HEK293 (cell line): Measurements from ENCODE around the gene RAB44.
A peak's percentile ranks its signal among the peaks of the same experiment; 100 is the strongest.

Experiments used
- GLI2 ChIP-seq: fragments of 450-650 bp; formaldehyde crosslinking; IDR thresholded peaks from 2 replicates; pipeline ENCODE4; 2017; ENCODE audit warnings: missing biosample characterization, missing genetic modification characterization, low read depth, borderline replicate concordance
- RBAK ChIP-seq: fragments of 450-650 bp; formaldehyde crosslinking; IDR thresholded peaks from 2 replicates; pipeline ENCODE4 v1.5.1; 2016; ENCODE audit warnings: missing biosample characterization, missing genetic modification characterization
- SETDB1 ChIP-seq: IDR thresholded peaks from one replicate; pipeline ENCODE4 v1.6.1; 2017; ENCODE audit warnings: mild to moderate bottlenecking, low read length, moderate library complexity, mixed read lengths; ENCODE audit not compliant: insufficient read length
- SP2 ChIP-seq: fragments of 450-650 bp; formaldehyde crosslinking; IDR thresholded peaks from 2 replicates; pipeline ENCODE4 v1.5.1; 2016; ENCODE audit warnings: missing biosample characterization, missing genetic modification characterization
- SP7 ChIP-seq: fragments of 450-650 bp; formaldehyde crosslinking; IDR thresholded peaks from 2 replicates; pipeline ENCODE4 v1.5.1; 2016; ENCODE audit warnings: missing biosample characterization, missing genetic modification characterization
- YY2 ChIP-seq: fragments of 450-650 bp; formaldehyde crosslinking; IDR thresholded peaks from 2 replicates; pipeline ENCODE4 v1.5.1; 2016; ENCODE audit warnings: missing biosample characterization, missing genetic modification characterization
- ZBTB20 ChIP-seq: fragments of 450-650 bp; formaldehyde crosslinking; IDR thresholded peaks from 2 replicates; pipeline ENCODE4 v1.5.1; 2016; ENCODE audit warnings: missing biosample characterization, missing genetic modification characterization
- ZBTB8A ChIP-seq: fragments of 450-650 bp; formaldehyde crosslinking; IDR thresholded peaks from 2 replicates; pipeline ENCODE4 v1.5.1; 2016; ENCODE audit warnings: missing biosample characterization, missing genetic modification characterization
- ZFP3 ChIP-seq: fragments of 450-650 bp; formaldehyde crosslinking; IDR thresholded peaks from 2 replicates; pipeline ENCODE4 v1.5.1; 2016; ENCODE audit warnings: low read depth, missing biosample characterization, missing genetic modification characterization
- ZNF10 ChIP-seq: fragments of 450-650 bp; formaldehyde crosslinking; IDR thresholded peaks from 2 replicates; pipeline ENCODE4 v1.5.1; 2017; ENCODE audit warnings: missing biosample characterization, missing genetic modification characterization
- ZNF146 ChIP-seq: fragments of 450-650 bp; formaldehyde crosslinking; IDR thresholded peaks from 2 replicates; pipeline ENCODE4 v1.5.1; 2016; ENCODE audit warnings: missing biosample characterization, missing genetic modification characterization
- ZNF214 ChIP-seq: fragments of 450-650 bp; formaldehyde crosslinking; IDR thresholded peaks from 2 replicates; pipeline ENCODE4 v1.5.1; 2017; ENCODE audit warnings: missing biosample characterization, mild to moderate bottlenecking, missing genetic modification characterization, borderline replicate concordance
- ZNF223 ChIP-seq: fragments of 450-650 bp; formaldehyde crosslinking; IDR thresholded peaks from 2 replicates; pipeline ENCODE4 v1.5.1; 2016; ENCODE audit warnings: missing biosample characterization, missing genetic modification characterization
- ZNF266 ChIP-seq: fragments of 450-650 bp; formaldehyde crosslinking; IDR thresholded peaks from 2 replicates; pipeline ENCODE4 v1.5.1; 2016; ENCODE audit warnings: missing biosample characterization, missing genetic modification characterization, low read depth
- ZNF324 ChIP-seq: fragments of 450-650 bp; formaldehyde crosslinking; IDR thresholded peaks from 2 replicates; pipeline ENCODE4 v1.5.1; 2016; ENCODE audit warnings: missing biosample characterization, missing genetic modification characterization
- ZNF558 ChIP-seq: fragments of 450-650 bp; formaldehyde crosslinking; IDR thresholded peaks from 2 replicates; pipeline ENCODE4 v1.5.1; 2016; ENCODE audit warnings: missing biosample characterization, missing genetic modification characterization
- ZNF629 ChIP-seq: fragments of 450-650 bp; formaldehyde crosslinking; IDR thresholded peaks from 2 replicates; pipeline ENCODE4 v1.5.1; 2017; ENCODE audit warnings: missing biosample characterization, missing genetic modification characterization
- ZNF677 ChIP-seq: fragments of 450-650 bp; IDR thresholded peaks from 2 replicates; pipeline ENCODE4 v1.5.0; 2018; ENCODE audit warnings: missing biosample characterization, mild to moderate bottlenecking, missing genetic modification characterization, moderate library complexity
- ZNF768 ChIP-seq: fragments of 450-650 bp; formaldehyde crosslinking; IDR thresholded peaks from 2 replicates; pipeline ENCODE4 v1.5.1; 2018; ENCODE audit warnings: missing biosample characterization, mild to moderate bottlenecking, missing genetic modification characterization
- ZNF837 ChIP-seq: fragments of 450-650 bp; formaldehyde crosslinking; IDR thresholded peaks from 2 replicates; pipeline ENCODE4 v1.5.1; 2016; ENCODE audit warnings: missing biosample characterization, missing genetic modification characterization
- TF ChIP-seq, protein P1 (sequence below): fragments of 450-650 bp; formaldehyde crosslinking; IDR thresholded peaks from 2 replicates; pipeline ENCODE4 v1.5.1; 2016; ENCODE audit warnings: missing biosample characterization, missing genetic modification characterization
- TF ChIP-seq, protein P2 (sequence below): fragments of 450-650 bp; formaldehyde crosslinking; IDR thresholded peaks from 2 replicates; pipeline ENCODE4 v1.5.1; 2016; ENCODE audit warnings: missing biosample characterization, missing genetic modification characterization
- TF ChIP-seq, protein P3 (sequence below): fragments of 450-650 bp; formaldehyde crosslinking; IDR thresholded peaks from 2 replicates; pipeline ENCODE4 v1.5.1; 2016; ENCODE audit warnings: missing biosample characterization, missing genetic modification characterization
- TF ChIP-seq, protein P4 (sequence below): fragments of 450-650 bp; formaldehyde crosslinking; IDR thresholded peaks from 2 replicates; pipeline ENCODE4 v1.5.1; 2016; ENCODE audit warnings: missing biosample characterization, missing genetic modification characterization
- TF ChIP-seq, protein P5 (sequence below): fragments of 450-650 bp; formaldehyde crosslinking; IDR thresholded peaks from 2 replicates; pipeline ENCODE4 v1.5.1; 2016; ENCODE audit warnings: missing biosample characterization, missing genetic modification characterization
- TF ChIP-seq, protein P6 (sequence below): fragments of 450-650 bp; formaldehyde crosslinking; IDR thresholded peaks from 2 replicates; pipeline ENCODE4 v1.5.1; 2016; ENCODE audit warnings: missing biosample characterization, missing genetic modification characterization
- TF ChIP-seq, protein P7 (sequence below): fragments of 450-650 bp; formaldehyde crosslinking; IDR thresholded peaks from 2 replicates; pipeline ENCODE4 v1.5.1; 2016; ENCODE audit warnings: missing biosample characterization, missing genetic modification characterization
- TF ChIP-seq, protein P8 (sequence below): fragments of 450-650 bp; formaldehyde crosslinking; IDR thresholded peaks from 2 replicates; pipeline ENCODE4 v1.5.1; 2017; ENCODE audit warnings: missing biosample characterization, missing genetic modification characterization

RAB44 gene

DNA sequence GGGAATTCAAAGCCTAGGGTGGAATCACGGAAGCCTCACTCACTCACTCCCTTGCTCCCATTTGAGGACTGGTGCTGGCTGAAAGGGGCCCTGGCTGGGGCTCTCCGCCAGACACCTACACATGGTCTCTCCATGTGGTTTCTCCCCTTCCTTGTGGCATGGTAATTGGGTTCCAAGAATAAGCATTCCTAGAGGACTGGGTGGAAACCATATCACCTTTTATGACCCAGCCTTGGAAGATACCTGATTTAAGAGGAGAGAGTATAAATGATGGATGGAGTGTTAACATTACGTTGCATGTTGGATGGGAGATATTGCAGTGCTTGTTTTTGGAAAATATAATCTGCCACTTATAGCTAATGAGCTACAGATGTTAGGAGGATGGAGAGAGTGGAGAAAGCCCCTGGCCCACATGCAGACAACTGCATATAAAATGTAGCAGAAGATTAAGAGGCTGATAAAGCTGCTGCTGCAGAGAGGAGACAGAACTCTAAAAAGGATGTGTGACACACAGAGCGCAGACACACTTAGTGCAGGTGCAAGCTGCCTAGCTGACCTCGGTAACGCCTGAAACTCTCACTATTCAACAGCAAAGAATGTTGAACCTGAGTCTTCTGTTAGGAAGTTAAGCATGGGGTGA lies 42.4 kb upstream of the RAB44 start (continued):
- TF ChIP-seq, protein P1, sequence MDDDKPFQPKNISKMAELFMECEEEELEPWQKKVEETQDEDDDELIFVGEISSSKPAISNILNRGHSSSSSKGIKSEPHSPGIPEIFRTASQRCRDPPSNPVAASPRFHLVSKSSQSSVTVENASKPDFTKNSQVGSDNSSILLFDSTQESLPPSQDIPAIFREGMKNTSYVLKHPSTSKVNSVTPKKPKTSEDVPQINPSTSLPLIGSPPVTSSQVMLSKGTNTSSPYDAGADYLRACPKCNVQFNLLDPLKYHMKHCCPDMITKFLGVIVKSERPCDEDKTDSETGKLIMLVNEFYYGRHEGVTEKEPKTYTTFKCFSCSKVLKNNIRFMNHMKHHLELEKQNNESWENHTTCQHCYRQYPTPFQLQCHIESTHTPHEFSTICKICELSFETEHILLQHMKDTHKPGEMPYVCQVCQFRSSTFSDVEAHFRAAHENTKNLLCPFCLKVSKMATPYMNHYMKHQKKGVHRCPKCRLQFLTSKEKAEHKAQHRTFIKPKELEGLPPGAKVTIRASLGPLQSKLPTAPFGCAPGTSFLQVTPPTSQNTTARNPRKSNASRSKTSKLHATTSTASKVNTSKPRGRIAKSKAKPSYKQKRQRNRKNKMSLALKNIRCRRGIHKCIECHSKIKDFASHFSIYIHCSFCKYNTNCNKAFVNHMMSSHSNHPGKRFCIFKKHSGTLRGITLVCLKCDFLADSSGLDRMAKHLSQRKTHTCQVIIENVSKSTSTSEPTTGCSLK (tag by site-specific recombination), result no peak
- peak; percentile 92 for TF ChIP-seq SP7 (tag by site-specific recombination)
- TF ChIP-seq ZNF214 (tag by site-specific recombination), result no peak
- no peak for TF ChIP-seq ZNF677 (tag by site-specific recombination)
- no peak for TF ChIP-seq SP2 (tag by site-specific recombination)
- TF ChIP-seq, protein P2, sequence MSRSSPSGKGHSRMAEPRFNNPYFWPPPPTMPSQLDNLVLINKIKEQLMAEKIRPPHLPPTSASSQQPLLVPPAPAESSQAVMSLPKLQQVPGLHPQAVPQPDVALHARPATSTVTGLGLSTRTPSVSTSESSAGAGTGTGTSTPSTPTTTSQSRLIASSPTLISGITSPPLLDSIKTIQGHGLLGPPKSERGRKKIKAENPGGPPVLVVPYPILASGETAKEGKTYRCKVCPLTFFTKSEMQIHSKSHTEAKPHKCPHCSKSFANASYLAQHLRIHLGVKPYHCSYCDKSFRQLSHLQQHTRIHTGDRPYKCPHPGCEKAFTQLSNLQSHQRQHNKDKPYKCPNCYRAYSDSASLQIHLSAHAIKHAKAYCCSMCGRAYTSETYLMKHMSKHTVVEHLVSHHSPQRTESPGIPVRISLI, result no peak
- no peak for TF ChIP-seq ZNF629 (tag by site-specific recombination)
- no peak for TF ChIP-seq ZNF10
- no peak for TF ChIP-seq ZNF324 (tag by site-specific recombination)
- TF ChIP-seq ZNF768, result no peak
- TF ChIP-seq, protein P3, sequence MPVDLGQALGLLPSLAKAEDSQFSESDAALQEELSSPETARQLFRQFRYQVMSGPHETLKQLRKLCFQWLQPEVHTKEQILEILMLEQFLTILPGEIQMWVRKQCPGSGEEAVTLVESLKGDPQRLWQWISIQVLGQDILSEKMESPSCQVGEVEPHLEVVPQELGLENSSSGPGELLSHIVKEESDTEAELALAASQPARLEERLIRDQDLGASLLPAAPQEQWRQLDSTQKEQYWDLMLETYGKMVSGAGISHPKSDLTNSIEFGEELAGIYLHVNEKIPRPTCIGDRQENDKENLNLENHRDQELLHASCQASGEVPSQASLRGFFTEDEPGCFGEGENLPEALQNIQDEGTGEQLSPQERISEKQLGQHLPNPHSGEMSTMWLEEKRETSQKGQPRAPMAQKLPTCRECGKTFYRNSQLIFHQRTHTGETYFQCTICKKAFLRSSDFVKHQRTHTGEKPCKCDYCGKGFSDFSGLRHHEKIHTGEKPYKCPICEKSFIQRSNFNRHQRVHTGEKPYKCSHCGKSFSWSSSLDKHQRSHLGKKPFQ (tag by site-specific recombination), result no peak
- TF ChIP-seq RBAK (tag by site-specific recombination), result no peak
- TF ChIP-seq, protein P4, sequence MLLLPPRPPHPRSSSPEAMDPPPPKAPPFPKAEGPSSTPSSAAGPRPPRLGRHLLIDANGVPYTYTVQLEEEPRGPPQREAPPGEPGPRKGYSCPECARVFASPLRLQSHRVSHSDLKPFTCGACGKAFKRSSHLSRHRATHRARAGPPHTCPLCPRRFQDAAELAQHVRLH (tag by site-specific recombination), result peak; percentile 65
- TF ChIP-seq ZNF223, result no peak
- TF ChIP-seq YY2 (tag by site-specific recombination), result no peak
- TF ChIP-seq ZFP3 (tag by site-specific recombination), result no peak
- TF ChIP-seq, protein P5, sequence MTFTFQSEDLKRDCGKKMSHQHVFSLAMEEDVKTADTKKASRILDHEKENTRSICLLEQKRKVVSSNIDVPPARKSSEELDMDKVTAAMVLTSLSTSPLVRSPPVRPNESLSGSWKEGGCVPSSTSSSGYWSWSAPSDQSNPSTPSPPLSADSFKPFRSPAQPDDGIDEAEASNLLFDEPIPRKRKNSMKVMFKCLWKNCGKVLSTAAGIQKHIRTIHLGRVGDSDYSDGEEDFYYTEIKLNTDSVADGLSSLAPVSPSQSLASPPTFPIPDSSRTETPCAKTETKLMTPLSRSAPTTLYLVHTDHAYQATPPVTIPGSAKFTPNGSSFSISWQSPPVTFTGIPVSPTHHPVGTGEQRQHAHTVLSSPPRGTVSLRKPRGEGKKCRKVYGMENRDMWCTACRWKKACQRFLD (tag by site-specific recombination), result no peak
- no peak for TF ChIP-seq ZNF837 (tag by site-specific recombination)
- TF ChIP-seq ZBTB20 (tag by site-specific recombination), result peak; percentile 71
- TF ChIP-seq ZNF146 (tag by site-specific recombination), result no peak
- TF ChIP-seq, protein P6, sequence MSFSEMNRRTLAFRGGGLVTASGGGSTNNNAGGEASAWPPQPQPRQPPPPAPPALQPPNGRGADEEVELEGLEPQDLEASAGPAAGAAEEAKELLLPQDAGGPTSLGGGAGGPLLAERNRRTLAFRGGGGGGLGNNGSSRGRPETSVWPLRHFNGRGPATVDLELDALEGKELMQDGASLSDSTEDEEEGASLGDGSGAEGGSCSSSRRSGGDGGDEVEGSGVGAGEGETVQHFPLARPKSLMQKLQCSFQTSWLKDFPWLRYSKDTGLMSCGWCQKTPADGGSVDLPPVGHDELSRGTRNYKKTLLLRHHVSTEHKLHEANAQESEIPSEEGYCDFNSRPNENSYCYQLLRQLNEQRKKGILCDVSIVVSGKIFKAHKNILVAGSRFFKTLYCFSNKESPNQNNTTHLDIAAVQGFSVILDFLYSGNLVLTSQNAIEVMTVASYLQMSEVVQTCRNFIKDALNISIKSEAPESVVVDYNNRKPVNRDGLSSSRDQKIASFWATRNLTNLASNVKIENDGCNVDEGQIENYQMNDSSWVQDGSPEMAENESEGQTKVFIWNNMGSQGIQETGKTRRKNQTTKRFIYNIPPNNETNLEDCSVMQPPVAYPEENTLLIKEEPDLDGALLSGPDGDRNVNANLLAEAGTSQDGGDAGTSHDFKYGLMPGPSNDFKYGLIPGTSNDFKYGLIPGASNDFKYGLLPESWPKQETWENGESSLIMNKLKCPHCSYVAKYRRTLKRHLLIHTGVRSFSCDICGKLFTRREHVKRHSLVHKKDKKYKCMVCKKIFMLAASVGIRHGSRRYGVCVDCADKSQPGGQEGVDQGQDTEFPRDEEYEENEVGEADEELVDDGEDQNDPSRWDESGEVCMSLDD (tag by site-specific recombination), result no peak
- no peak for TF ChIP-seq ZNF266 (tag by site-specific recombination)
- peak; percentile 45; the same call in 1 of the 2 replicates for TF ChIP-seq ZBTB8A (tag by site-specific recombination)
- TF ChIP-seq, protein P7, sequence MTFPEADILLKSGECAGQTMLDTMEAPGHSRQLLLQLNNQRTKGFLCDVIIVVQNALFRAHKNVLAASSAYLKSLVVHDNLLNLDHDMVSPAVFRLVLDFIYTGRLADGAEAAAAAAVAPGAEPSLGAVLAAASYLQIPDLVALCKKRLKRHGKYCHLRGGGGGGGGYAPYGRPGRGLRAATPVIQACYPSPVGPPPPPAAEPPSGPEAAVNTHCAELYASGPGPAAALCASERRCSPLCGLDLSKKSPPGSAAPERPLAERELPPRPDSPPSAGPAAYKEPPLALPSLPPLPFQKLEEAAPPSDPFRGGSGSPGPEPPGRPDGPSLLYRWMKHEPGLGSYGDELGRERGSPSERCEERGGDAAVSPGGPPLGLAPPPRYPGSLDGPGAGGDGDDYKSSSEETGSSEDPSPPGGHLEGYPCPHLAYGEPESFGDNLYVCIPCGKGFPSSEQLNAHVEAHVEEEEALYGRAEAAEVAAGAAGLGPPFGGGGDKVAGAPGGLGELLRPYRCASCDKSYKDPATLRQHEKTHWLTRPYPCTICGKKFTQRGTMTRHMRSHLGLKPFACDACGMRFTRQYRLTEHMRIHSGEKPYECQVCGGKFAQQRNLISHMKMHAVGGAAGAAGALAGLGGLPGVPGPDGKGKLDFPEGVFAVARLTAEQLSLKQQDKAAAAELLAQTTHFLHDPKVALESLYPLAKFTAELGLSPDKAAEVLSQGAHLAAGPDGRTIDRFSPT (tag by site-specific recombination), result no peak
- TF ChIP-seq, protein P8, sequence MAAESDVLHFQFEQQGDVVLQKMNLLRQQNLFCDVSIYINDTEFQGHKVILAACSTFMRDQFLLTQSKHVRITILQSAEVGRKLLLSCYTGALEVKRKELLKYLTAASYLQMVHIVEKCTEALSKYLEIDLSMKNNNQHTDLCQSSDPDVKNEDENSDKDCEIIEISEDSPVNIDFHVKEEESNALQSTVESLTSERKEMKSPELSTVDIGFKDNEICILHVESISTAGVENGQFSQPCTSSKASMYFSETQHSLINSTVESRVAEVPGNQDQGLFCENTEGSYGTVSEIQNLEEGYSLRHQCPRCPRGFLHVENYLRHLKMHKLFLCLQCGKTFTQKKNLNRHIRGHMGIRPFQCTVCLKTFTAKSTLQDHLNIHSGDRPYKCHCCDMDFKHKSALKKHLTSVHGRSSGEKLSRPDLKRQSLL, result no peak
- TF ChIP-seq ZNF558 (tag by site-specific recombination), result no peak
- no peak for TF ChIP-seq GLI2 (tag by site-specific recombination)
- TF ChIP-seq SETDB1, result no peak
